ENCODE results near the gene RERG.
"Not testable (repeated sequence)": the region's sequence is repeated elsewhere in the genome, so short reads cannot be mapped to it uniquely, and the experiment has no call there.

RERG gene

GRCh38 chr12:15220915-15221885 is at the start of gene RERG:
RERG (minus strand) TSS chr12:15221417; CDS start chr12:15217489, 3,928 bp downstream.
- DNase-seq = peak; percentile 72

DNA sequence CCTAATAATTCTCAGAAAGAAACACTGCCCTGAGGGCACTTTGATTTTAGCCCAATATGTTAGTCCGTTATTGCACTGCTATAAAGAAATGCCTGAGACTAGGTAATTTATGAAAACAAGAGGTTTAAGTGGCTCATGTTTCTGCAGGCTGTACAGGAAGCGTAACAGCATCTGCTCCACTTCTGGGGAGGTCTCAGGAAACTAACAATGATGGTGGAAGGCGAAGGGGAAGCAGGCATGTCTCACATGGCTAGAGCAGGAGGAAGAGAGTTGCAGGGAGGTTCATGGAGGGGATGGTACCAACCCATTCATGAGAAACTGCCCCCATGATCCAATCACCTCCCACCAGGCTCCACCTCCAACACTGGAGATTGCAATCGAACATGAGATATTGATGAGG is 49.4 kb upstream of the RERG start:
- no peak for DNase-seq

DNA sequence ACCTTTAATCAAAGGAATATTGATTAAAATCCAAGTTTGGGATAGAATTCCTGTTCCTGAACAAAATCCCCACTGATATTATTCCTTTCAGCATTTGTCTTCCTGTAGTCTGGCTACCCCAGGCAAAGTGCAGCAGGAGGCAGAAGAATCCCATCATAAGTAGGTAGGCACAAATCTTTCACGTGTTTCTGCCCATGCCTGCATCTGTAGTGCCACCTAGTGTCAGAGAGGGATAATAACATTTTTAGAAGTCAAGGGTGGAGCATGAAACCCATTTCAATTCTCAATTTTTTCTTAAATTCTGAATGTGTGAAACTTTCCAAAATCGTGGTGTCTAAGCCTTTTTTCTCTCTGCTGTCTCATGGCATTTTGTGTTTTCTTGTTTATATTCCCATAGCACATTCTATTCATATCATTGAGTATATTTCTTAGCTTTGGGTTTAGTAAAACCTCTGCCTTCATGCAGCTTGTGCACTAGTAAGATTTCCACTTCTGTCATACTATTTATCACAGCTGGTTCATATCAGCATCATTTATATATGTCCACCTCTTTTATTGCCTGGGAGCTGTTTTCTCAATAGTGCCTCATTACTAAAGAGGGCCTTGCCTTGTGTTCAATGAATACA is 47.8 kb upstream of the RERG start:
- peak; percentile 29 for DNase-seq

- no peak for DNase-seq
Observed at GRCh38 chr12:15268309-15268708, 47.1 kb upstream of the RERG start.

DNA sequence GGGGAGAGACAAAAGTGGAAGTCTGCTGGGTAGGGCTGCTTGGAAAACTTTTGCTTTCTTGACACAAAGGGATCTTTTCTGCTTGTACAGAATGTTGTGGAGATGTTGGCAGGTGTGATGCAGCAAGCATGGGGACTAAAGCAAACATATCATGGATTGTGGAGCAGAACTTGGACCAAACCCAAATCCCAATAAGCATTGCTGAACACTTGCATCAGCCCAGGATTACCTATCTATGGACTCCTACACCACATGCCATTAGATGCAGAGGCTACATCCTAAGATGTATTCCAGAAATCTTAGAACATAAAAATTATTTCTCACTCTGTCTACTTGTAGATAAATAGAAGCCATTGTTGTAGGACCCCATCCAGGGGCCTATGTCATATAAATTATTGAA is 44.7 kb upstream of the RERG start:
- no peak for DNase-seq

GRCh38 chr12:15256761-15257160 is 35.5 kb upstream of the RERG start:
- no peak for DNase-seq

DNA sequence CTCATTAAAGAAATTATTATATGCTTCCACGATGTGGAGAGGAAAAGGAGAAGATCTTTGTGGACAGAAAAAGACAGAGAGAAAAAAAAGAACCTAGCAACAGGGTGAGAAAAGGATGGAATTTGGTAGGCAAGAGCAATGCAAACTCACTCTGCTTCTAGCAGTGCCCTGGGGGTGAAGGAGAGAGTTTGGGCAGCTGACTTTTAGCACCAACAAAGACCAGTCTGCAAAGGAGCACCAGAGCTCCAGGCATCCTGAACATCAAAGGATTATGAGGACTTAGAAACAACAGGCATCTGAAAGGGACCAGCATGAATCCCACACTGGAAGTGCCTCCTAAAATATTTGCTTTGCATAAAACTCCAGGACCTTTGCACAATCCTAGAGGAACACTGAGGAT is 32.8 kb upstream of the RERG start:
- no peak for DNase-seq

DNA sequence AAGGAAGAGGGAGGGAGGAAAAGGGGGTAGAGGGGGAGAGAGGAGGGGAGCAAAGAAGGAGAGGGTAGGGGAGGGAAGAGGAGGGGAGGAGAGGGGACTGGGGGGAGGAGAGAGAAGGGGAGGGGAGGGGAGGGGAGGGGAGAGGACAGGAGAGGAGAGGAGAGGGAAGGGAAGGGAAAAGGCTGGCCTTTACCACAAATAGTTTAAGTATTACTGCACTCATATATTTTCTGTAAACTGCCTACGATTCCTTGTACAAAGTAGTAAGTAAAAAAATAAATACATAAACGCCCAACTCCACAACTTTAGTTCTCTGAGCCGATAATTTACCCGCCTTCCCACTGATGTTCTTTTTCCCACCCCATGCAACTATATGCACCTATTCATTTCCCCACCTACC is 23.7 kb upstream of the RERG start:
- no peak for DNase-seq

GRCh38 chr12:15244341-15244740 is 23.1 kb upstream of the RERG start:
- no peak for DNase-seq

DNA sequence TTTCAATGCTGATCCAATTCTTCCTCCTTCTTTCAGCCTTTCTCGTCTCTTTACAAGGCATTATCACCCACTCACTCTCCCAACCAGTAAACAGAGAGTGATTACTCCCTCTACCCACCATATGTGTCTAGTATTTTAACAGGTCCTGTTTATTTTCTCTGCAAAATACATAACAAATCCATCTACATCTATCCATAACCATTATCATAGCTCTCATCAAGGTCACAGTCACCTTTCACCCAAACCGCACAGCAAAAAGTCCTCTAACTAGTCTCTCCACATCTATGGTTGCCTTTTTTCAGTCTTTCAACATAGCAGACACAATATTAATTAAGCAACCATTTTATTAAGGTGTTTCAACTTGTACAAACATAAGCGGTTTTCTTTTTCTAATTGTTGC is 21.9 kb upstream of the RERG start:
- no peak for DNase-seq

DNA sequence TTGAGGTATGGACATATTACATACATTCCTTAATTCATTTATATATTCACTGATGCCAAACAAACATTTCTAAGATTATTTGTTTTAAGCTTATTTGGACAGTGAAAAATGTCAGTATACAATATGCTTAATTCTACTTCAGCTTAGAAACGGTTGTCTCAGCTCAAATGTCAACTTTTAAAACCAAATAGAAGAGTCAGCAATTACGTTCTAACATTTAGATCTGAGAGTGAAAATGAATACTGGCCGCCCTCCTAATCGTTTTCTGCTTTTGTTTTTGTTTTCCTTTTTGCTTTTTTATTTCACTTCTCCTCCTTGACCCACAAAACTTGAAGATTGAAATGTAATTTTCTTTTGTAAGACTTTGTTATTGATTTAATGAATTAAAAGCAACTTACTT is 19.7 kb upstream of the RERG start:
- DNase-seq = no peak

- no peak for DNase-seq
Observed at GRCh38 chr12:15234508-15234907, 13.3 kb upstream of the RERG start.

GRCh38 chr12:15234011-15234410 is 12.8 kb upstream of the RERG start:
- DNase-seq = no peak

DNA sequence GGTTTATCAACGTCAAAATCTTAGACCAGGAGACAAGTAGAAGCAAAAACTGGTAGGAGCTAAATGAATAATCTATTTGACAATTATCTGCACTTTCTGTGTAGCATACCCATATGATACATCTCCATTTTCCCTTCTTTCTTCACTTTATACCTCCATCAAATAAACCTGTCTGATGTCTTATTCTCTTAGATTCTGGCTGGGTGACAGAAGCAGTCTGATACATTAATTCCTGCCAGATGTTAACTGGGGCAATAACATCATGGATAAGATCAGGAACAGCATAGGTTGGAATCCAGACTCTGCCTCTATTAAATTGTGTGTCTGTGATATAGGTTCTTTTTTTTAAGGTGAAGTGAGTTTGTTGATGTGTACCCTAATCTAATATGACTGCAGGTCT is 11.7 kb upstream of the RERG start:
- DNase-seq = no peak

DNA sequence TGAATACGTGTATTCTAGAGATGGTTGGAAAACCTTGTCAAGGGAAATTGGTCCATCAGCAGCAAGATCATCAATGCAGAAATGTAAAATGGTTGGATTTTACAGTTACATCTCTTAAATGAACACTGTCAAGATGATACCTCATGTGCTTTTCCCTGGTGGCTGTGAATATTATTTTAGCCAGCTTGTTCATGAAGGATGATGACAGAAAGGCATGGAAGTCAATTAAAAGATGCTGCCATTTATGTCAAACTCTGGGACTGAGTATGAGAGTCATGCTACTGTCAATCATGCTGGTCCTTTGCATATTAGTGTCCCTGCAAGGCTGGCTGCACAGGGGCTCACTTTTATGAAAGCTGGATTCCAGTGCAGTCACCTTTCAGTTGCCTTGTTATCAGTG is 10.3 kb upstream of the RERG start:
- no peak for DNase-seq

DNA sequence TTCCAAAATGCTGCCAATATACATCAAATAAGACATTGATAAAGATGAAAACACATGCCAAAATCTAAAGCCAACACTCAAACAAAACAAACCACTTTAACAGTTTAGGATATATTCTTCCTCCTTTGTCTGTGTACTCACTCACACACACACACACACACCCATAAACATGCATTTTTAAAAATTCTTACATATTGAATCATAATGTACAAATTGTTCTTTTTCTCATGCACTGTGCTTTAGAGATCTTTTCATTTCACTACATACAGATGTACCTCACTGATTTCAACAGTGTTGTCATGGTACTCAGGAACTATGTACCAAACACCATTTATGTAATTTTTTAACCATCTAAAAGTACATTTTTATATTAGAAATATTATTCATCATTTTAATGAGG is 9.5 kb upstream of the RERG start:
- DNase-seq = no peak

DNA sequence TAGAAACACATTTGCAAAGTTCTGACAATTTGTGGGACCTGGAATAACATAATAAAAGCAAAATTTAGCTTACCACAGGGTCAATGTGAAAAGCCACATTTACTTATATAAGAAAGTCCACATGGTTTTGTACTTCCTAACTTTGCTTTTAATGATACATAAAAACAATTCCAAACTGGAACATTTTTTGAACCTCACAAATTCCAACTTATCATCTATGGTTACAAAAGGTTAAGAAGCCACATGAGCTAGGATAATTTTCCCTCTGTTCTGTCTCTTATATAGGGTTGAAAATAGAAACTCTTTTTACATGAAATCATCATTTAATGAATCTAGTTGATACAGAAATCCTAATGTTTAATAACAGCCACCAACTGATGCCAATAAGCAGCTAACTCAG is 8.9 kb upstream of the RERG start:
- DNase-seq = no peak

GRCh38 chr12:15227004-15227679 is 5.9 kb upstream of the RERG start:
- no peak for DNase-seq

- not testable (repeated sequence) for DNase-seq
Observed at GRCh38 chr12:15225863-15226218, 4.6 kb upstream of the RERG start.

DNA sequence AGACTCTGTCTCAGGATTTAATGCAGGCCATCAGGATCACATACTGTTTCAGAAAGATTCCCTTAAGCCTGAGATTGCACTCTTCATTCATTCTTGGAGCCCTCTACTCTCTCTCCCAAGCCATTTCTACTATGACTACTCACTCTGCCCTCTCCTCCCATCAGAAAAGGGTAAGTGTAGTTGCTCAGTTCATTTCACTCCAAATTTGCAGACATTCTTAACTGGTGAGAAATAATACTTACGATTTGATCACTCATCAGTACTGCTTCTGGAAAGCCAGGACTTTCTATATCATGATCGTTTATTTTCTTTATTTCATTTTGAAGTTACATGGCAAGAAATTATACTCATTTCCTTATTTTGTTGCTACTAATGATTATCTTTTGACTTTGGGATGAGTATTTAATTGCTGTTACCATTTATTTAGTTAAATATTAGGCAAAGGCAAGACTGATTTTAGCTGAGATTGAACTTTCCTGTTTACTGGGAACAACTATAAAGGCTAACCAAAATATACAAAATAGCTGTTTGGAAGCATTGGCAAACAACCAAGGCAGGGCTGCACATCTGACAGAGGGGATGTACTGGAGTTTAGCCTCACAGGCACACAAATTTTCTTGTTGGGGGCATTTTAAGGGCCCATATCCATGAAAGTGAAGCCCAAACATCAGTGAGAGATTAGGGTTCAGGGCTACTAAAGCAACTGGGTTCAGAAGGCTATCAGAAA is 4.1 kb upstream of the RERG start:
- DNase-seq = no peak

DNA sequence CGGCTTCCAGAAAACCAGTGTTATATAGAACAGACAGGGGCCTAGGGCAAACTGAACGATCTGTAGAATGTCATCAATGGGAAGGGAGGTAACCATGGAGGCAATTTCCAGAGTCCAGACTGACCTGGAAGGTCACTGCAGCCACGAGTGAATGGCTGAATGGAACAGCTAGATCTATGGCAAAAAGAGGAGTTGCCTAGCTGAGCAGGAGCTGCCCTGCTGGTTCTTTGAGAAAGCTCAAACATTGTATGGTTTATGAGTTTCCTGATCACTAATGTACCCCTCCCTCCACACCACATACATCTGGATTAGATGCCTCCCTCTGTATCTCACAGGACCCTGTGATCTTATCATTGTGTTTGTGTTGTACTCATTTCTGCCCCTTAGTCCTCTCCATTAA is 1.0 kb upstream of the RERG start:
- DNase-seq = no peak

DNA sequence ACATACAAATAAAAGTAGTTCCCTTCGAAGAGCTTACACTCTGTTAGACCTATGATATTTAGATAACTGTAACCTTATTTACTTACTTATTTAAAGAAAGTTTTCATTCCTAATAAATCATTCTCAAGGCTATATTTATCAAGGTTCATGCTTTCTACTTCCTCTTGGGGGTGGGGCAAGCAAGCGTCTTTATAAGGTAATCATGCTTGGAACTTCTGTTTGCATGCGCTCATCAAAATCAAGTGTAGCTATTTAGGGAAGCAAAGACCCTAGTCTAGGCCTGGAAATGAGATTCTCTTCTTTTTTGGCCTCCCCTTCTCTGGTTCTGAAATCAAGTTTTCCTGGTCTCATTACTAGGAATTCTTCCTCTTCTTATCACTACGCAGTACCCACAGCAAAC is 766 bp downstream of the RERG start:
- DNase-seq = no peak

DNA sequence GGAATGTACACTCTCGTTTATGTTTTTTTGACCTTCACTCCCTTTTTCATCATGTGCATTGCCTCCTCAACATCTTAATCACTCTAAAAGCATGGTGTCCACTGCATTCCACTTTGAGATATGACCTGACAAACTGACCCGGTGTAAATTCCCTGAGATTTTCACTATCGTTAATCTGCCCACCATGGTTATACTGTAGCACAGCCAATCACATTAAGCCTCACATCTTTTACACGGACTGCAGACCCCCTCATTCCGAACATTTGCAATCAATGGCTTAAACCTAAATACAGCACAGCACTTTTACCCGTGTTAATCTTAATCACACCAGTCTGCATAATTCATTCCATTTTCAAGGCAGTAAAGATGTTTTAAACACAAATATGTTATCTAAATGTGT is 2.4 kb downstream of the RERG start:
- no peak for DNase-seq

All from activated naive CD4-positive, alpha-beta T cell treated with Interleukin-2 at 50 U/mL for 16 hours (primary cell).